CD8-positive, alpha-beta memory T cell (primary cell): Measurements from ENCODE around the gene HRH1. TPM values are rescaled to one million over a fixed set of nuclear protein-coding genes. Genes with fewer than 3 reads are reported as not detected.

Source experiments
- CTCF ChIA-PET: fragments of 350-600 bp; sonication (Branson Sonifier 250); formaldehyde crosslinking; loops from one replicate; lab custom pipeline; 2021; ENCODE audit warnings: antibody characterized with exemption; lab: Charles Lee
- POLR2A ChIA-PET: fragments of 350-600 bp; sonication (Branson Sonifier 250); formaldehyde crosslinking; loops from one replicate; lab custom pipeline; 2021; ENCODE audit warnings: antibody characterized with exemption; lab: Charles Lee
- DNase-seq, 5 donors: peaks; one replicate each; pipeline versions ENCODE4 v3.0.0 to v3.0.0-alpha.2; 2020 to 2022; ENCODE audit warnings: mixed read lengths in 1 of 5
- H3K27ac ChIP-seq: one replicate; pipeline ENCODE4 v1.7.0; 2013; ENCODE audit warnings: low read depth, mild to moderate bottlenecking, low read length, moderate library complexity
- H3K27me3 ChIP-seq: 2 replicates; pipeline ENCODE4 v1.7.0; 2013; ENCODE audit warnings: low read length, mild to moderate bottlenecking; ENCODE audit not compliant: insufficient read depth, poor library complexity, severe bottlenecking
- H3K36me3 ChIP-seq: 2 replicates; pipeline ENCODE4 v1.7.0; 2013; ENCODE audit warnings: mild to moderate bottlenecking, low read length, moderate library complexity; ENCODE audit not compliant: insufficient read depth
- H3K4me1 ChIP-seq: 2 replicates; pipeline ENCODE4 v1.7.0; 2013; ENCODE audit warnings: mild to moderate bottlenecking, low read length, moderate library complexity; ENCODE audit not compliant: insufficient read depth
- H3K4me3 ChIP-seq: 2 replicates; pipeline ENCODE4 v1.7.0; 2013; ENCODE audit warnings: mild to moderate bottlenecking, low read length
- H3K9me3 ChIP-seq: 2 replicates; pipeline ENCODE4 v1.7.0; 2013; ENCODE audit warnings: mild to moderate bottlenecking, low read length
- H3K27ac Mint-ChIP-seq, 8 donors: one replicate each; pipeline ENCODE4 v1.8.0; 2020 to 2021; ENCODE audit warnings: mixed read lengths in 8 of 8, mild to moderate bottlenecking in 6 of 8, inconsistent platforms in 3 of 8, moderate library complexity in 3 of 8
- H3K27me3 Mint-ChIP-seq, 2 donors: one replicate each; pipeline ENCODE4 v1.8.0; 2020 to 2021; ENCODE audit warnings: mixed read lengths in 2 of 2, mild to moderate bottlenecking in 1 of 2, moderate library complexity in 1 of 2
- H3K36me3 Mint-ChIP-seq, 3 donors: one replicate each; pipeline ENCODE4 v1.8.0; 2020 to 2021; ENCODE audit warnings: mixed read lengths in 3 of 3, inconsistent platforms in 1 of 3, mild to moderate bottlenecking in 1 of 3
- H3K4me1 Mint-ChIP-seq, 3 donors: one replicate each; pipeline ENCODE4 v1.8.0; 2020 to 2021; ENCODE audit warnings: mixed read lengths in 3 of 3, inconsistent platforms in 1 of 3, mild to moderate bottlenecking in 1 of 3
- H3K4me3 Mint-ChIP-seq, 7 donors: one replicate each; pipeline ENCODE4 v1.8.0; 2020 to 2021; ENCODE audit warnings: mixed read lengths in 7 of 7, mild to moderate bottlenecking in 6 of 7, moderate library complexity in 4 of 7, inconsistent platforms in 2 of 7
- H3K9me3 Mint-ChIP-seq, 5 donors: one replicate each; pipeline ENCODE4 v1.8.0; 2020 to 2022; ENCODE audit warnings: mixed read lengths in 5 of 5, mild to moderate bottlenecking in 3 of 5, moderate library complexity in 2 of 5, inconsistent platforms in 1 of 5
- polyA plus RNA-seq: library from polyadenylated mRNA; unstranded; fragments of 300-500 nt; fragmentation: Illumina TruSeq; gene quantifications from one replicate; pipeline ENCODE4 v1.2.3, GENCODE V29; 2021
- total RNA-seq, 2 experiments: library from RNA; stranded (reverse); gene quantifications; one replicate each; pipeline ENCODE4 v1.2.3, GENCODE V29; 2021

Gene HRH1
- total and polyA plus RNA-seq, 3 experiments from 2014 or later, result 0.42 to 0.53 TPM; not detected in 1

DNA sequence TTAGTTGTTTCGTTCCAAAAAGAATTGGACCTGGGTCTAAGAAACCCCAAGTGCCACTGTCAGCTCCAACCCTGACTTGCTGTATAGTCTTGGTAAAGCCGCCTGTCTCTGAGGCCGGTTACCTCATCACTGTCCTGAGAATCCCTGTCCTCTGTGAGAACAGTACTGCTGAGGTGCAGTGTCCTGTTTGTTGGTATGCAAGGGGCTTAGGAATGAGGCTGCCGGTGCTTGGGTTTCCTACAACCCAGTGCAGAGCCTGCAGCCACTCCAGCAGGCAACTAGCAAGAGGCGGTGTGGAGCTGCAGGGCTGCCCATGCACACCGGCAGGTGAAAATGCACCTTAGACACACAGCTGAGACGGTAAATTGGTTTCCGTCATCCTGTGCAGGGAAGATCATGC, 65.9 kb downstream of the HRH1 start:
- H3K27me3 Mint-ChIP-seq, result peaks cover 6 to 9% of the 10 kb centered on the region in 2 donors
- DNase-seq, result no peak

DNA sequence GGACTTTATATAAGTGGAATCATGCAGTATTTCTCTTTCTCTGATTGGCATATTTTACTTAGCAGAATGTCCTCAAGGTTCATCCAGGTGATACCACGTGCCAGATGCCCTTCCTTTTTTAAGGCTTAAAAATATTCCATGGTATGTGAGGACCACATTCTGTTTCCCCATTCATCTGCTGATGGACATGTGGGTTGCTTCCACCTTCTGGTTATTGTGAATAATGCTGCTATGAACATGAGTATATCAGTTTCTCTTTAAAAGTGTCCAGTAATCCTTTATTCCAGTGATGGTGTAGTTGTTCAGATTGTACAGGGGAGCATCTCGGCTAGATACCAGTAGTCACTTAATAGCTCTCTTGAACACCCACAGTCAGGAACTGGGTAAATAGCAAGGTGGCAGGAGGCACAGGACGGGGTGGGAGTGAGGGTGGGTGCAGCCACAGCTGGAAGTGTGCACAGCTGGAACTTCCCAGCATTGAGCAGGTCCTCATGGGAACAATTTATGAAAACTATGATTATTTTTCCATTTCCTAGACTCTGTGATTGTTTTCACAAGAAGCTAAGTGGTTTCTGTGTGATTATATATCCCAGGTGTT, 67.6 kb downstream of the HRH1 start:
- Mint-ChIP-seq H3K4me3 (no peak overlapping the region), H3K36me3 (no peaks in the 10 kb centered on the region), H3K27ac (no peak overlapping the region), H3K9me3 (no peaks in the 10 kb centered on the region), H3K4me1 (peaks cover 0 to 2% (median 2%) of the 10 kb centered on the region in 3 donors), H3K27me3 (peaks cover 4 to 6% of the 10 kb centered on the region in 2 donors)
- Histone ChIP-seq H3K4me1 (no peaks in the 10 kb centered on the region), H3K27me3 (no peaks in the 10 kb centered on the region), H3K9me3 (no peaks in the 10 kb centered on the region), H3K36me3 (no peaks in the 10 kb centered on the region), H3K27ac (no peak overlapping the region), H3K4me3 (no peak overlapping the region)
- DNase-seq, result no peak
- ChIA-PET CTCF (no interaction called here), POLR2A (no interaction called here)

More for the DNA sequence above, 65.9 kb downstream of the HRH1 start:
- Histone ChIP-seq H3K9me3 (no peaks in the 10 kb centered on the region), H3K27ac (no peak overlapping the region), H3K4me3 (no peak overlapping the region), H3K4me1 (no peaks in the 10 kb centered on the region), H3K27me3 (no peaks in the 10 kb centered on the region), H3K36me3 (no peaks in the 10 kb centered on the region)
- Mint-ChIP-seq H3K4me1 (no peaks in the 10 kb centered on the region), H3K36me3 (no peaks in the 10 kb centered on the region), H3K9me3 (no peaks in the 10 kb centered on the region), H3K4me3 (no peak overlapping the region), H3K27ac (no peak overlapping the region)
- ChIA-PET CTCF (no interaction called here), POLR2A (no interaction called here)

DNA sequence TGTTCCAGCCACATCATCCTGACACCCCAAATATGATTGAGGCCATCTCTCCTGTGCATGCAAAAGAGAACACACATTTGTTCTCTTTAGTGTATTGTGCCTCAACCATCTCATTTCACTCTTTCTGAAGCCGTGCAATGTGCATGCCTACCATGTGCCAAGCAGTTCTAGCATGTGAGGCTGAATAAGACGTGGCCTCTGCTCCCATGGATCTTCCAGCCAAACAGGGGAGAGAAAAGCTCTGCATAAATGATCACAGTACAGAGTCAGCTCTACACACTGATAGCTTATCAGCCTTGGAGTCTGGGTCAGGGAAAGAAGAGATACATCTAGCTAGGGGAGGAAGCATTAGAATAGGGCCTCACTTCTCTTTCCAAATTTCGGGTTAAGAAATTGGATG, 69.7 kb downstream of the HRH1 start:
- CTCF ChIA-PET, result interaction anchor here (0.9 to 1.3 kb wide), 2 partner anchors 13 to 111 kb away, joined by 3 to 4 read pairs; no protein-coding TSS in a partner anchor
- DNase-seq, result no peak
- H3K4me3 Mint-ChIP-seq, result no peak overlapping the region

DNA sequence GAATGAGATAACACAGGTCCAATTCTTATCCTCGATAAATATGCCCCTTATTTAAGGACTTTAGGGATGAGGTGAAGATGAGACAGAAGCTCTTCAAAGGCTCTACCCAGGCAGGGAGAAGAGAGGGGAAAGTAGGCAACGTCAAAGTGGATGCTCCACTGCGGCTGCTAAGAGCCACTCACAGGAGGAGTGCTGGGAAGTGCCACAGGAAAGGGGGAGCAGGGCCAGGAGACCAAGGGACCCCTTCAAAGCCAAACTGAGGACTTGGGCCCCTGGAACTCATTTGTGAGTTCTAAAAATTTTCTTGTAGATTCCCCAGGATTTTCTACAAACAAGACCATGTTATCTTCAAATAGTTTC, 70.6 kb downstream of the HRH1 start:
- H3K4me3 ChIP-seq, result no peak overlapping the region
- Mint-ChIP-seq H3K27ac (peak overlapping the region in 1 of 8 donors; percentile 29), H3K4me1 (peaks cover 3 to 8% (median 3%) of the 10 kb centered on the region in 3 donors), H3K27me3 (peaks cover 3 to 4% of the 10 kb centered on the region in 2 donors), H3K9me3 (no peaks in the 10 kb centered on the region), H3K36me3 (no peaks in the 10 kb centered on the region), H3K4me3 (no peak overlapping the region)
- ChIA-PET POLR2A (no interaction called here), CTCF (no interaction called here)
- H3K9me3 ChIP-seq, result no peaks in the 10 kb centered on the region
- no peak for DNase-seq
- no peaks in the 10 kb centered on the region for H3K36me3 ChIP-seq
- H3K27ac ChIP-seq, result no peak overlapping the region
- H3K27me3 ChIP-seq, result no peaks in the 10 kb centered on the region
- no peaks in the 10 kb centered on the region for H3K4me1 ChIP-seq

More for the DNA sequence above, 69.7 kb downstream of the HRH1 start:
- no peaks in the 10 kb centered on the region for H3K36me3 Mint-ChIP-seq
- Histone ChIP-seq H3K4me3 (no peak overlapping the region), H3K27me3 (no peaks in the 10 kb centered on the region), H3K9me3 (no peaks in the 10 kb centered on the region), H3K36me3 (no peaks in the 10 kb centered on the region), H3K4me1 (no peaks in the 10 kb centered on the region), H3K27ac (no peak overlapping the region)
- peaks cover 3 to 8% (median 3%) of the 10 kb centered on the region in 3 donors for H3K4me1 Mint-ChIP-seq
- no peak overlapping the region for H3K27ac Mint-ChIP-seq
- H3K27me3 Mint-ChIP-seq, result peaks cover 3 to 4% of the 10 kb centered on the region in 2 donors
- no peaks in the 10 kb centered on the region for H3K9me3 Mint-ChIP-seq
- POLR2A ChIA-PET, result no interaction called here

DNA sequence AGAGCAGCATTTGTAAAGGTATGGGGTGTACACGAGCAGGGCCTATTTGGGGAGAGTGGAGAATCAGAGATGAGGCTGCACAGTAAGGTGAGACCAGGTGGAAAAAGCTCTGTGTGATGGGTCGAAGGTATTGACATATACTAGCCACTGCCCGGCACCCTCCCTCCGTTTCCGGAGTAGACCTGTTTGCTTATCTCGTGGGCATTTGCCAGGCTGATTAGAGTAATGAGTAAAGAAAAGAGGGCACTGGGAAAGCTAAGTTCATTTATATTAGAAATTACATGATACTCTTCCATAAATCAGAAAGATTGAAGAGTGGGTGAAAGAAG, 71.7 kb downstream of the HRH1 start:
- Mint-ChIP-seq H3K4me3 (no peak overlapping the region), H3K27me3 (peaks cover 3 to 4% of the 10 kb centered on the region in 2 donors), H3K36me3 (no peaks in the 10 kb centered on the region), H3K27ac (peak overlapping the region in 1 of 8 donors; percentile 13), H3K4me1 (peaks cover 3 to 8% (median 3%) of the 10 kb centered on the region in 3 donors), H3K9me3 (no peaks in the 10 kb centered on the region)
- no peaks in the 10 kb centered on the region for H3K4me1 ChIP-seq
- H3K27ac ChIP-seq, result no peak overlapping the region
- no peaks in the 10 kb centered on the region for H3K36me3 ChIP-seq
- ChIA-PET CTCF (no interaction called here), POLR2A (no interaction called here)
- no peak overlapping the region for H3K4me3 ChIP-seq
- no peak for DNase-seq
- H3K27me3 ChIP-seq, result no peaks in the 10 kb centered on the region
- no peaks in the 10 kb centered on the region for H3K9me3 ChIP-seq

DNA sequence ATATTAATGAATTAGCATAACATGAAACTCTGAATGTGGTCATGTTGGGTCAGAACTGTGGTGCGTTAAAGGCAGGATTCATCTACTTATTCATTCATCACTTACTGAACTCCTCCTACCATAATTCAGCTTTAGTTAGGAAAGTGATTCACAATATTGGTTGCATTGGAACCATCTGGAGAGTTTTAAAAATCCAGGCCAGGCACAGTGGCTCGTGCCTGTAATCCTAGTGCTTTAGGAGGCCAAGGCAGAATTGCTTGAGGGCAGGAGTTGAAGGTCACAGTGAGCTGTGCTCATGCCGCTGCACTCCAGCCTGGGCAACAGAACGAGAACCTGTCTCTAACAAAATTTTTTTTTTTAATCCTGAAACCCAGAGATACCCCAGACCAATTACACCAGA, 73.7 kb downstream of the HRH1 start:
- no peaks in the 10 kb centered on the region for H3K27me3 ChIP-seq
- no peaks in the 10 kb centered on the region for H3K9me3 ChIP-seq
- no peaks in the 10 kb centered on the region for H3K9me3 Mint-ChIP-seq
- H3K27ac ChIP-seq, result no peak overlapping the region
- no peak for DNase-seq
- H3K4me3 ChIP-seq, result no peak overlapping the region
- peaks cover 3 to 8% (median 3%) of the 10 kb centered on the region in 3 donors for H3K4me1 Mint-ChIP-seq
- H3K4me1 ChIP-seq, result no peaks in the 10 kb centered on the region
- H3K36me3 Mint-ChIP-seq, result no peaks in the 10 kb centered on the region
- H3K27me3 Mint-ChIP-seq, result peaks cover 0 to 1% of the 10 kb centered on the region in 2 donors
- no peak overlapping the region for H3K4me3 Mint-ChIP-seq
- H3K36me3 ChIP-seq, result no peaks in the 10 kb centered on the region
- POLR2A ChIA-PET, result no interaction called here
- CTCF ChIA-PET, result no interaction called here
- no peak overlapping the region for H3K27ac Mint-ChIP-seq

DNA sequence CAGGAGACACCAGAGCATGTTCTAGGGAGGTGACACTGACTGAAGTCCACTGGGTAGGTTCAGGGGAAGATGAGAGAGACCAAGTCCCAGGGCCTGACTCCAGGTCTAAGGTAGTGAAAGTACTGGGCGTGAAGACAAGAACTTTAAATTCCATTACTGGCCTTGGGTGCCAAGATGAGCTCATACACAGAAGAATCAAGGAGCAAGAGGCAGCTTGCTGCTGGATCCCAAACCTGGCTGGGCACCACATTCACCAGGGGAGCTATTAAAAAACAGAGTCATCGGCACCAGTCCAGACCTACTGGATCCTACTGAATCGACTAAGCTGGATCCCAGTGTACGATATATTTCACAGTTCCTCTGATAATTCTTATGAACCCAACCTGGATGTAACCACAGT, 75.8 kb downstream of the HRH1 start:
- H3K4me1 ChIP-seq, result no peaks in the 10 kb centered on the region
- ChIA-PET POLR2A (no interaction called here), CTCF (interaction anchor here (1.1 kb wide), 1 partner anchor 105 kb away, joined by 3 read pairs; no protein-coding TSS in a partner anchor)
- no peaks in the 10 kb centered on the region for H3K9me3 Mint-ChIP-seq
- peaks cover 3 to 8% (median 3%) of the 10 kb centered on the region in 3 donors for H3K4me1 Mint-ChIP-seq
- no peak overlapping the region for H3K27ac Mint-ChIP-seq
- no peaks in the 10 kb centered on the region for H3K36me3 Mint-ChIP-seq
- H3K27me3 ChIP-seq, result no peaks in the 10 kb centered on the region
- H3K4me3 ChIP-seq, result no peak overlapping the region
- no peaks in the 10 kb centered on the region for H3K36me3 ChIP-seq
- DNase-seq, result no peak
- no peak overlapping the region for H3K4me3 Mint-ChIP-seq
- no peak overlapping the region for H3K27ac ChIP-seq
- no peaks in the 10 kb centered on the region for H3K9me3 ChIP-seq
- peaks cover 3 to 8% of the 10 kb centered on the region in 2 donors for H3K27me3 Mint-ChIP-seq

DNA sequence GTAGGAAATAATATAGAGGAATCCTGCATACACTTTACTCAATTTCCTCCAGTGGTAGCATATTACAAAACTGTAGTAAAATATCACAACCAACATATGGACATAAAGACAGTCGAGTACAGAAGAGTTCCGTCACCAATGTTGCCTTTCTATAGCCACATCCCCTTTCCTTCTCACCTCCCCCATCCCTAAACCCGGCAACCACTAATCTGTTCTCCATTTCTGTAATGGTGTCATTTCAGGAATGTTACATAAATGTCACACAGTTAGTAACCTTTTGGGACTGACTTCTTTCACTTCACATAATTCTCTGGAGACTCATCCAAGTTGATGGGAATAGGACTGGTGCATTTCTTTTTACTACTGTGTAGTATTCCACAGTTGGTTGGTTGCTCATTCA, 76.5 kb downstream of the HRH1 start:
- ChIA-PET CTCF (interaction anchor here (1.1 kb wide), 1 partner anchor 104 kb away, joined by 3 read pairs; no protein-coding TSS in a partner anchor), POLR2A (no interaction called here)

More for the DNA sequence above, 76.5 kb downstream of the HRH1 start:
- Mint-ChIP-seq H3K27me3 (peaks cover 3 to 11% of the 10 kb centered on the region in 2 donors), H3K36me3 (no peaks in the 10 kb centered on the region), H3K4me3 (no peak overlapping the region), H3K27ac (no peak overlapping the region), H3K4me1 (peaks cover 3 to 8% (median 3%) of the 10 kb centered on the region in 3 donors), H3K9me3 (no peaks in the 10 kb centered on the region)
- Histone ChIP-seq H3K36me3 (no peaks in the 10 kb centered on the region), H3K4me3 (no peak overlapping the region), H3K9me3 (no peaks in the 10 kb centered on the region), H3K27ac (no peak overlapping the region), H3K27me3 (no peaks in the 10 kb centered on the region), H3K4me1 (no peaks in the 10 kb centered on the region)
- DNase-seq, result no peak
